Osteocyte (in vitro differentiated cells): ENCODE results near the gene CNKSR3. TPM values are rescaled to one million over a fixed set of nuclear protein-coding genes. Genes with fewer than 3 reads are reported as not detected.

Experiments used
- DNase-seq: peaks from one replicate; pipeline ENCODE4 v3.0.0; 2021; ENCODE audit warnings: mixed read lengths; ENCODE audit not compliant: unreplicated experiment; ENCODE audit errors: extremely low spot score
- H3K27ac Mint-ChIP-seq: one replicate; pipeline ENCODE4 v1.8.0; 2021; ENCODE audit warnings: mild to moderate bottlenecking, mixed read lengths; ENCODE audit not compliant: unreplicated experiment
- H3K27me3 Mint-ChIP-seq: one replicate; pipeline ENCODE4 v1.8.0; 2021; ENCODE audit warnings: mixed read lengths; ENCODE audit not compliant: unreplicated experiment
- H3K36me3 Mint-ChIP-seq: one replicate; pipeline ENCODE4 v1.8.0; 2021; ENCODE audit warnings: mixed read lengths; ENCODE audit not compliant: unreplicated experiment
- H3K4me1 Mint-ChIP-seq: one replicate; pipeline ENCODE4 v1.8.0; 2021; ENCODE audit warnings: mixed read lengths; ENCODE audit not compliant: unreplicated experiment
- H3K4me3 Mint-ChIP-seq: one replicate; pipeline ENCODE4 v1.8.0; 2021; ENCODE audit warnings: mild to moderate bottlenecking, moderate library complexity, mixed read lengths; ENCODE audit not compliant: unreplicated experiment
- H3K9me3 Mint-ChIP-seq: one replicate; pipeline ENCODE4 v1.8.0; 2021; ENCODE audit warnings: mixed read lengths; ENCODE audit not compliant: unreplicated experiment
- total RNA-seq: library from RNA; stranded (reverse); gene quantifications from 2 replicates; pipeline ENCODE4 v1.2.1, GENCODE V29; 2021
- TF ChIP-seq, protein P1 (sequence below): fragments of 200-600 bp; sonication (generic); IDR thresholded peaks from 2 replicates; pipeline ENCODE4 v1.5.0; 2021; ENCODE audit warnings: antibody characterized with exemption, mild to moderate bottlenecking, moderate library complexity

Gene CNKSR3
- total RNA-seq, 1 donor from 2014 or later: 14.6 TPM

DNA sequence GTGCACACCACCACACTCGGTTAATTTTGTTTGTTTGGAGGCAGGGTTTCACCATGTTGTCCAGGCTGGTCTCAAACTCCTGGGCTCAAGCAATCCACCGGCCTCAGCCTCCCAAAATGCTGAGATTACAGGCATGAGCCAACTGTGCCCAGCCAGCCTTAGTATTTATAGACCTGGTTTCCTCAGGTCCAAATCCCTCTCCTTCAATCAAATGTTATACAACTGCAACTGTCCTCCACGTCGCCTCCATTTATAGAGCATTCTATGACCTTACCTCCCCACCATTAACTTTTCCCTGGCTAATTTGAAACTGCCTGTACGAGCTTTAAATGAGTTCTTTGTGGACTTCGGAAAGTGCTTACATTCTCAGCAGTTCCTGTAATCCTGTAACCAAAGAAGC lies 114.6 kb downstream of the CNKSR3 start:
- Mint-ChIP-seq H3K9me3 (no peaks in the 10 kb centered on the region), H3K27ac (no peak overlapping the region), H3K36me3 (peaks cover 10% of the 10 kb centered on the region), H3K4me3 (no peak overlapping the region), H3K27me3 (no peaks in the 10 kb centered on the region), H3K4me1 (peaks cover 13% of the 10 kb centered on the region)
- DNase-seq: no peak
- TF ChIP-seq, protein P1, sequence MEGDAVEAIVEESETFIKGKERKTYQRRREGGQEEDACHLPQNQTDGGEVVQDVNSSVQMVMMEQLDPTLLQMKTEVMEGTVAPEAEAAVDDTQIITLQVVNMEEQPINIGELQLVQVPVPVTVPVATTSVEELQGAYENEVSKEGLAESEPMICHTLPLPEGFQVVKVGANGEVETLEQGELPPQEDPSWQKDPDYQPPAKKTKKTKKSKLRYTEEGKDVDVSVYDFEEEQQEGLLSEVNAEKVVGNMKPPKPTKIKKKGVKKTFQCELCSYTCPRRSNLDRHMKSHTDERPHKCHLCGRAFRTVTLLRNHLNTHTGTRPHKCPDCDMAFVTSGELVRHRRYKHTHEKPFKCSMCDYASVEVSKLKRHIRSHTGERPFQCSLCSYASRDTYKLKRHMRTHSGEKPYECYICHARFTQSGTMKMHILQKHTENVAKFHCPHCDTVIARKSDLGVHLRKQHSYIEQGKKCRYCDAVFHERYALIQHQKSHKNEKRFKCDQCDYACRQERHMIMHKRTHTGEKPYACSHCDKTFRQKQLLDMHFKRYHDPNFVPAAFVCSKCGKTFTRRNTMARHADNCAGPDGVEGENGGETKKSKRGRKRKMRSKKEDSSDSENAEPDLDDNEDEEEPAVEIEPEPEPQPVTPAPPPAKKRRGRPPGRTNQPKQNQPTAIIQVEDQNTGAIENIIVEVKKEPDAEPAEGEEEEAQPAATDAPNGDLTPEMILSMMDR: no peak

DNA sequence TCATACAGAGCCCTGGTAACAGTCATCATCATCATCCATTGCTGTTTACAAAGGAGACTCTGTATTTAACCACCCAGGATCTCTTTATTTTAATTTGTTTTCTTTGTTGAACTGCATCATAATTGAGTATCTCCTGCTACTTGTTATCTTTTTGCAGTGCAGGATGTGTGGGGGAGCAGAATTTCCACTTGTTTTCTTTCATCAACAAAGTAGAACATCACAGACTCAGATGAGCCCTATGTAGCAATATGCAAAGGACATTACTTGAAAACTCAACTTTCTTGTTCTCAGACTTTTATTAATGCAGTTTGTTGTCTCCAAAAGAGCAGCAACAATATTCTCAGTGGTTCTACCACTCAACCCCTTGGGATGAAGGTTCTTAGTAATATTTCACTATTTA lies 115.2 kb downstream of the CNKSR3 start:
- H3K27me3 Mint-ChIP-seq: no peaks in the 10 kb centered on the region
- H3K9me3 Mint-ChIP-seq: no peaks in the 10 kb centered on the region
- H3K4me1 Mint-ChIP-seq: peaks cover 13% of the 10 kb centered on the region
- TF ChIP-seq, protein P1: no peak
- DNase-seq: no peak
- H3K4me3 Mint-ChIP-seq: no peak overlapping the region
- peaks cover 10% of the 10 kb centered on the region for H3K36me3 Mint-ChIP-seq
- no peak overlapping the region for H3K27ac Mint-ChIP-seq

DNA sequence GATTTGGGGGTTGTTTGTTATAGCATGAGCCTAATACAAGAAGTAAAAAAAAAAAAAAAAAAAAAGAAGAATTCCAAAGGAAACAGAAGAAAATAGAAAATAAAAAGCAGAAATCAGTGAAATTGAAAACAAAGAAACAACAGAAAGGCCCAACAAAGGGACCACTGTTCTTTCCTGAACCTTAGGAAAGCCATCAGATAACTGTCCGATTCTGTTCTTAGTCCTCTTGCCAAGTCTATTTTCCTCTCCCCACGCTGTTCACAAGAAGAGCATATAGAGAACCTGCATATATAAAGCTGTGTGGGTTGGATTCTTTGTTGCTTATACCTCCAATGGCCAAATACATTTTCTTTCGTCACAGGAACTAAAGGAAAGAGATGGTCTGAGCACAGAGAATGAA lies 115.9 kb downstream of the CNKSR3 start:
- no peak for DNase-seq
- Mint-ChIP-seq H3K4me1 (peaks cover 10% of the 10 kb centered on the region), H3K4me3 (no peak overlapping the region), H3K27me3 (no peaks in the 10 kb centered on the region), H3K36me3 (peaks cover 10% of the 10 kb centered on the region), H3K27ac (no peak overlapping the region), H3K9me3 (peaks cover 2% of the 10 kb centered on the region)
- TF ChIP-seq, protein P1: no peak

DNA sequence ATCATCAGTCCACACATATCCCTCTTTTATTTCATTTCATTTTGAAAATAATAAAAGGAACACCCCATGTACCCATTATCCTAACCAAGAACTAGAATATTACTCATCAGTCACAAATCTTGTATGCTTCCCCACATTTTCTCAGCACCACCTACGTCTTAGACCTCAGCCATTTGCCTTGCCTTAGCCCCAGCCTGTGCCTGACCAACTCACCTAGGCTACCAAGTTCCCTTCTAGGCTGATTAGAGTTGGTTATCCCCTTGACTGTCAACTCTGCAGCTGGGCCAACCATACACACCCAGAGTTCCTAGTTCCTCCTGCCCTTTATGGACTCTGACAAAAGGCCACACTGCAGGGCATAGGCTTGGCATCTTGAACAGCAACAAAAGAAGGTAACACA lies 120.5 kb downstream of the CNKSR3 start:
- Mint-ChIP-seq H3K9me3 (peaks cover 17% of the 10 kb centered on the region), H3K27ac (no peak overlapping the region), H3K36me3 (peaks cover 3% of the 10 kb centered on the region), H3K4me1 (peaks cover 36% of the 10 kb centered on the region), H3K4me3 (no peak overlapping the region), H3K27me3 (peaks cover 6% of the 10 kb centered on the region)
- TF ChIP-seq, protein P1: no peak
- DNase-seq: no peak

DNA sequence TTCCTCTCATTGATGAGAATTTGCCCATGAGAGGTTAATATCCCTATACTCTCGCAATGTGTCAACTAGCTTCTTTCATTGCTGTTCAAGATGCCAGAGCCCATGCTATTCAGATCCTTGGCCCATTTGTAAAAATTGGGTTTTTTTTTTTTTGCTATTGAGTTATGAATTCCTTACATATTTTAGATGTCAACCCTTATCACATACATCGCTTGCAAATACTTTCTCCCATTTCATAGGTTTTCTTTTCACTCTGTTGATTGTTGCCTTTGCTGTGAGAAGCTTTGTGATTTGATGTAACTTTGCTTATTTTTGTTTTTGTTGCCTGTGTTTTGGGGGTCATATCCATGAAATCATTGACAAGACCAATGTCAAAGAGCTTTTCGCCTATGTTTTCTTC lies 121.7 kb downstream of the CNKSR3 start:
- H3K4me3 Mint-ChIP-seq: no peak overlapping the region
- H3K27ac Mint-ChIP-seq: no peak overlapping the region
- peaks cover 7% of the 10 kb centered on the region for H3K27me3 Mint-ChIP-seq
- TF ChIP-seq, protein P1: no peak
- H3K4me1 Mint-ChIP-seq: peaks cover 40% of the 10 kb centered on the region
- no peak for DNase-seq
- H3K9me3 Mint-ChIP-seq: peaks cover 17% of the 10 kb centered on the region
- peaks cover 4% of the 10 kb centered on the region for H3K36me3 Mint-ChIP-seq
